Colonic mucosa (tissue), 4 donors: ENCODE data around the gene CABP1. TPM values are rescaled to one million over a fixed set of nuclear protein-coding genes. Genes with fewer than 3 reads are reported as not detected.

Experiments used
- DNase-seq: peaks from one replicate; pipeline ENCODE4 v3.0.0-alpha.2; 2020
- H3K27ac ChIP-seq: fragments of 200-600 bp; one replicate; pipeline ENCODE4 v1.8.0; 2021
- H3K27me3 ChIP-seq: fragments of 200-600 bp; one replicate; pipeline ENCODE4 v1.8.0; 2021
- H3K36me3 ChIP-seq: fragments of 200-600 bp; one replicate; pipeline ENCODE4 v1.8.0; 2021
- H3K4me1 ChIP-seq: fragments of 200-600 bp; one replicate; pipeline ENCODE4 v1.8.0; 2021; ENCODE audit warnings: mild to moderate bottlenecking
- H3K4me3 ChIP-seq: fragments of 200-600 bp; one replicate; pipeline ENCODE4 v1.8.0; 2021
- H3K9ac ChIP-seq, 2 donors: one replicate each; pipeline ENCODE4 v1.7.0; 2013; ENCODE audit warnings: control low read depth in 2 of 2, low read depth in 2 of 2, low read length in 2 of 2
- H3K9me3 ChIP-seq: fragments of 200-600 bp; one replicate; pipeline ENCODE4 v1.8.0; 2021
- CTCF ChIP-seq: fragments of 200-600 bp; IDR thresholded peaks from one replicate; pipeline ENCODE4 v1.8.0; 2022; ENCODE audit warnings: antibody characterized with exemption, mild to moderate bottlenecking
- intact Hi-C: fragments of 100-400 bp; cut with DNase I; formaldehyde crosslinking; loops from one replicate; pipeline ENCODE4 v1.14.1; 2022
- total RNA-seq, 2 donors: library from RNA; stranded (reverse); fragmentation: NEBNext Ultra II Directional in 1 of 2; extraction: Animal tissue kit (Norgen Biotek cat#: 25700) in 1 of 2; gene quantifications; one replicate each; pipeline ENCODE4 v1.2.1, GENCODE V29; 2021
- donor health status: healthy.
- donor health status: DM: no; HTN: no; CAD: no.
- donor health status: DM: no; HTN: no; CAD: no.

The CABP1 gene
- total RNA-seq, 2 donors from 2014 or later, result 0.77 to 0.79 TPM

DNA sequence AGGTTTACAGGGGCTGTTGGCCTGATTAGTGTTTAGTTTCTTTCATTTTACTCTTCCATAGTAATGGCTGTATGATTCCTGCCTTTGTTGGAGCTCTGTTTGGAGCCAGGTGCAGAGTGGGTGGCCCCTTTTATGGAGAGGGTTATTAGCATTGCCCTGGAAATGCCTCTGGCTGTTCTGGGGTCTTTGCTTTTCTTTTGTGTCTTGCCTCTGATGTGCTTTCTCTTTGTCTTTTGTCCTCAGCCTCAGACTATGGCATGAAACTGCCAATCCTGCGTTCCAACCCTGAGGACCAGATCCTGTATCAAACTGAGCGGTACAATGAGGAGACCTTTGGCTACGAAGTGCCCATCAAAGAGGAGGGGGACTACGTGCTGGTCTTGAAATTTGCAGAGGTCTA is 53.4 kb downstream of the CABP1 start:
- H3K27ac ChIP-seq, result no peak overlapping the region
- H3K27me3 ChIP-seq, result no peaks in the 10 kb centered on the region
- H3K9ac ChIP-seq, result peak overlapping the region in 1 of 2 donors; percentile 2
- DNase-seq, result no peak
- TF ChIP-seq CTCF, result no peak
- no peaks in the 10 kb centered on the region for H3K9me3 ChIP-seq
- peaks cover 14% of the 10 kb centered on the region for H3K36me3 ChIP-seq
- H3K4me3 ChIP-seq, result no peak overlapping the region
- intact Hi-C loops, result loop anchor here (2.0 kb wide), 1 partner anchor 17 kb away; the partner anchor contains the start of gene UNC119B
- H3K4me1 ChIP-seq, result peaks cover 18% of the 10 kb centered on the region

- H3K9ac ChIP-seq, result peak overlapping the region in 1 of 2 donors; percentile 15
- peaks cover 14% of the 10 kb centered on the region for H3K36me3 ChIP-seq
- peak; percentile 47 for DNase-seq
- H3K27me3 ChIP-seq, result no peaks in the 10 kb centered on the region
- intact Hi-C loops, result no loop called here
- H3K4me1 ChIP-seq, result peaks cover 13% of the 10 kb centered on the region
- no peak overlapping the region for H3K4me3 ChIP-seq
- TF ChIP-seq CTCF, result no peak
- no peaks in the 10 kb centered on the region for H3K9me3 ChIP-seq
- H3K27ac ChIP-seq, result no peak overlapping the region
Observed at GRCh38 chr12:120696626-120697025, 56.2 kb downstream of the CABP1 start.

DNA sequence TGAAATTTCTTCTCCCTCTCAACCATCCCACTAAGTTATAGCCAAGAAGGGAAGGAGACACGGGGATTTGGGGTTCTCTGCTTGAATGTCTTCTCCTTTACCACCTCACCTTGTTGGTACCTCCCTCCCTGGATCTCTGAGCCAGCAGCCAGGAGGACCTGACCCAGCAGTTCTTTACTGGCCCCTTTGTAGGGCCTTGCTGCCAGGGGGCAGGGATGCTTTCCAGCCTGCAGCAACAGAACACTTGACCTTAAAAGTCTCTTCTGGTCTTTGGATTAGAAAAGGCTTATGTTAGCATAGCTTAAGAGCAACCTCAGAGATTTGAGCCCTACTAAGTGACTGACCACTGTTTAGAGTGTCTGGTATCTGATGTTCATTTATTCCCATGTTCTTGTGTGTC is 56.9 kb downstream of the CABP1 start:
- peaks cover 6% of the 10 kb centered on the region for H3K4me1 ChIP-seq
- H3K27me3 ChIP-seq, result no peaks in the 10 kb centered on the region
- H3K9ac ChIP-seq, result peak overlapping the region in 1 of 2 donors; percentile 15
- no peak overlapping the region for H3K4me3 ChIP-seq
- DNase-seq, result no peak
- no peak overlapping the region for H3K27ac ChIP-seq
- no peak for TF ChIP-seq CTCF
- peaks cover 14% of the 10 kb centered on the region for H3K36me3 ChIP-seq
- H3K9me3 ChIP-seq, result no peaks in the 10 kb centered on the region
- intact Hi-C loops, result no loop called here

- DNase-seq, result no peak
- intact Hi-C loops, result no loop called here
- no peaks in the 10 kb centered on the region for H3K27me3 ChIP-seq
- H3K9ac ChIP-seq, result no peak overlapping the region
- no peaks in the 10 kb centered on the region for H3K9me3 ChIP-seq
- H3K4me1 ChIP-seq, result no peaks in the 10 kb centered on the region
- H3K27ac ChIP-seq, result no peak overlapping the region
- H3K4me3 ChIP-seq, result no peak overlapping the region
- peaks cover 14% of the 10 kb centered on the region for H3K36me3 ChIP-seq
- no peak for TF ChIP-seq CTCF
Observed at GRCh38 chr12:120698665-120699064, 58.2 kb downstream of the CABP1 start.

DNA sequence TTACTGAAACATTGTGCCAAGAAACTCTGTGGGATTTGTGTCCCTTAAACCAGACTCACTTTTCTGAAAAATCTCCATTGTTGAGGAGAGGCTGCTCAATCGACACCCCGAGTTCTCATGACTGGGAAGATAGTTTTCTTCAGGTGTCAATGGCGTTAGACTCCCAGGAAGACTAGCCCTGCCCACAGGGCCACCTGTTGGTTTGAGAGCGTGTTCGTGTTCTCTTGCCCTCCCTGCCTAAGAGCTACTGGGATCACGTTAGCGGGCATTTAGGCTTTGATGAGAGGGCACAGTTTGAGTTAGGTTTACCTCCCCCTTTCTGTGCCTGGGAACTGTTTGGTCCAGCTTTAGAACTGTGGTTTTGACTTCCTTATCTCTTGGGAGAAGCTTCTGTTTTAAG is 59.1 kb downstream of the CABP1 start:
- no peaks in the 10 kb centered on the region for H3K4me1 ChIP-seq
- H3K27ac ChIP-seq, result no peak overlapping the region
- no peaks in the 10 kb centered on the region for H3K9me3 ChIP-seq
- intact Hi-C loops, result no loop called here
- peak overlapping the region in 1 of 2 donors; percentile 4 for H3K9ac ChIP-seq
- no peak for DNase-seq
- H3K36me3 ChIP-seq, result peaks cover 8% of the 10 kb centered on the region
- H3K27me3 ChIP-seq, result no peaks in the 10 kb centered on the region
- H3K4me3 ChIP-seq, result no peak overlapping the region
- no peak for TF ChIP-seq CTCF

- H3K4me3 ChIP-seq, result no peak overlapping the region
- intact Hi-C loops, result no loop called here
- no peak for DNase-seq
- H3K27ac ChIP-seq, result no peak overlapping the region
- no peaks in the 10 kb centered on the region for H3K4me1 ChIP-seq
- peaks cover 4% of the 10 kb centered on the region for H3K36me3 ChIP-seq
- no peak overlapping the region for H3K9ac ChIP-seq
- no peaks in the 10 kb centered on the region for H3K27me3 ChIP-seq
- TF ChIP-seq CTCF, result no peak
- no peaks in the 10 kb centered on the region for H3K9me3 ChIP-seq
Observed at GRCh38 chr12:120700886-120701285, 60.5 kb downstream of the CABP1 start.
